Osteoblast (primary cell): ENCODE data around the gene GABRB1. TPM values are rescaled to one million over a fixed set of nuclear protein-coding genes. Genes with fewer than 3 reads are reported as not detected.

Source experiments
- DNase-seq: peaks from one replicate; pipeline ENCODE4 v3.0.0; 2011; ENCODE audit warnings: low spot score, mixed read lengths; ENCODE audit not compliant: insufficient read length; ENCODE audit errors: missing footprints
- H2AFZ ChIP-seq: 2 replicates; pipeline ENCODE4 v1.6.0; 2011; ENCODE audit warnings: mild to moderate bottlenecking, low read length
- H3K27ac ChIP-seq: 2 replicates; pipeline ENCODE4 v1.5.1; 2011; ENCODE audit warnings: mild to moderate bottlenecking, low read depth, low read length, moderate library complexity
- H3K27me3 ChIP-seq: 2 replicates; pipeline ENCODE4 v1.6.0; 2012; ENCODE audit warnings: mild to moderate bottlenecking, control low read depth, inconsistent platforms, low read length, moderate library complexity; ENCODE audit not compliant: insufficient read depth
- H3K36me3 ChIP-seq: 2 replicates; pipeline ENCODE4 v1.5.1; 2011; ENCODE audit warnings: mild to moderate bottlenecking, low read length, control low read depth, moderate library complexity; ENCODE audit not compliant: insufficient read depth
- H3K4me1 ChIP-seq: 2 replicates; pipeline ENCODE4 v1.5.1; 2011; ENCODE audit warnings: mild to moderate bottlenecking, low read length, control low read depth, moderate library complexity; ENCODE audit not compliant: insufficient read depth
- H3K4me2 ChIP-seq: 2 replicates; pipeline ENCODE4 v1.6.0; 2011; ENCODE audit warnings: mild to moderate bottlenecking, low read length; ENCODE audit not compliant: insufficient read depth
- H3K4me3 ChIP-seq: fragments of 200-600 bp; sonication (generic); 3 replicates; pipeline ENCODE4 v1.5.1; 2012; ENCODE audit warnings: mild to moderate bottlenecking, low read length, inconsistent platforms; ENCODE audit not compliant: insufficient read depth
- H3K79me2 ChIP-seq: 2 replicates; pipeline ENCODE4 v1.6.0; 2012; ENCODE audit warnings: mild to moderate bottlenecking, low read length, control low read depth, inconsistent platforms; ENCODE audit not compliant: insufficient read depth
- H3K9me3 ChIP-seq: 2 replicates; pipeline ENCODE4 v1.5.1; 2011; ENCODE audit warnings: low read depth, low read length, control low read depth
- H4K20me1 ChIP-seq: 2 replicates; pipeline ENCODE4 v1.6.0; 2012; ENCODE audit warnings: mild to moderate bottlenecking, low read length, control low read depth; ENCODE audit not compliant: insufficient read depth
- total RNA-seq: library from RNA; depleted of rRNA; stranded (reverse); fragments of >200 nt; gene quantifications from 2 replicates; pipeline ENCODE4 v1.2.3, GENCODE V29; 2012
- TF ChIP-seq, protein P1 (sequence below): IDR thresholded peaks from 2 replicates; pipeline ENCODE4 v1.5.1; 2011; ENCODE audit warnings: mild to moderate bottlenecking, low read depth, low read length, moderate library complexity; ENCODE audit errors: extremely low read depth

Gene GABRB1
- total RNA-seq, 1 donor: not detected

DNA sequence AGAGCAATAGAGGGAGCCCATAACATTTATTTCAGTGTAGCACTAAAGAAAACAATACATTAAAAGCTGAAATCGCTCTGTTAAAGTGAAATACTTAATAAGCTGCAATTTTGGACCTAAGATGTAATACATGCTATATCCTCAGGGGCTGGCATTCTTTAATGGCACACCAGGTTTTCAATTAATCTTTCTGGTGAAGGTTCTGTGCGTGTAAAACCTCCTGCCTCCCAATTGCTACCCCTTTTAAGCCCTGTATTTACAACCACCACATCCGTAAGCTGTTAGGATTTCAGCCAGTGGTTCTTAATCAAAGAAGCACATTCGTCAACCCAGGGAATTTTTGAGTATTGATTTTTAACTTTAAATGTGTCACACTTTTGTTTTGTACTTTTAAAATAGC is 439.7 kb downstream of the GABRB1 start:
- no peak overlapping the region for H3K4me2 ChIP-seq
- no peaks in the 10 kb centered on the region for H3K27me3 ChIP-seq
- no peak overlapping the region for H2AFZ ChIP-seq
- H3K9me3 ChIP-seq: no peaks in the 10 kb centered on the region
- H3K79me2 ChIP-seq: no peaks in the 10 kb centered on the region
- H3K27ac ChIP-seq: no peak overlapping the region
- no peak for DNase-seq
- H3K36me3 ChIP-seq: no peaks in the 10 kb centered on the region
- TF ChIP-seq, protein P1, sequence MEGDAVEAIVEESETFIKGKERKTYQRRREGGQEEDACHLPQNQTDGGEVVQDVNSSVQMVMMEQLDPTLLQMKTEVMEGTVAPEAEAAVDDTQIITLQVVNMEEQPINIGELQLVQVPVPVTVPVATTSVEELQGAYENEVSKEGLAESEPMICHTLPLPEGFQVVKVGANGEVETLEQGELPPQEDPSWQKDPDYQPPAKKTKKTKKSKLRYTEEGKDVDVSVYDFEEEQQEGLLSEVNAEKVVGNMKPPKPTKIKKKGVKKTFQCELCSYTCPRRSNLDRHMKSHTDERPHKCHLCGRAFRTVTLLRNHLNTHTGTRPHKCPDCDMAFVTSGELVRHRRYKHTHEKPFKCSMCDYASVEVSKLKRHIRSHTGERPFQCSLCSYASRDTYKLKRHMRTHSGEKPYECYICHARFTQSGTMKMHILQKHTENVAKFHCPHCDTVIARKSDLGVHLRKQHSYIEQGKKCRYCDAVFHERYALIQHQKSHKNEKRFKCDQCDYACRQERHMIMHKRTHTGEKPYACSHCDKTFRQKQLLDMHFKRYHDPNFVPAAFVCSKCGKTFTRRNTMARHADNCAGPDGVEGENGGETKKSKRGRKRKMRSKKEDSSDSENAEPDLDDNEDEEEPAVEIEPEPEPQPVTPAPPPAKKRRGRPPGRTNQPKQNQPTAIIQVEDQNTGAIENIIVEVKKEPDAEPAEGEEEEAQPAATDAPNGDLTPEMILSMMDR: no peak
- peaks cover 22% of the 10 kb centered on the region for H3K4me1 ChIP-seq
- H3K4me3 ChIP-seq: no peak overlapping the region
- no peaks in the 10 kb centered on the region for H4K20me1 ChIP-seq

DNA sequence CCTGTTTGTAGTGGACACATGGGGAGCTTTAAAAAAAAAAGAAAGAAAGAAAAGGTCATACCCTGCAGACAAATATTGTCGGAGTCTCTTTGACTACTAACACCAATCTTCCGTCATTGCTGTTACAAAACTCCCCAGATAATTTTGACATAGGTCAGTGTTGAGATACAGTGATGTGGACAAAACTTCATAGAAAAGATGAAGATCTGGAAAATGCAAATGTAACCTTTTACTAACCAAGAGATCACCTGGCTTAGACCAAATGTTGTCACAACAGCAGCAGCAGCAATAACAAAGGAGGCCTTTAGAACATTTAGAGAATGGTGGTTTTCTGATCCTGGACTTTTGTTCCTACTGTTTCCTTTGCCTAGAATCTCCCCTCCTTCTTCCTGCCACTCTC is 440.2 kb downstream of the GABRB1 start:
- TF ChIP-seq, protein P1: no peak
- no peak overlapping the region for H2AFZ ChIP-seq
- no peak overlapping the region for H3K27ac ChIP-seq

GRCh38 chr4:47473141-47473750 is 441.9 kb downstream of the GABRB1 start:
- Histone ChIP-seq H3K4me2 (no peak overlapping the region), H3K4me3 (no peak overlapping the region), H3K27ac (no peak overlapping the region), H3K27me3 (no peaks in the 10 kb centered on the region), H3K4me1 (peaks cover 22% of the 10 kb centered on the region), H3K79me2 (no peaks in the 10 kb centered on the region), H3K36me3 (no peaks in the 10 kb centered on the region), H3K9me3 (no peaks in the 10 kb centered on the region), H4K20me1 (no peaks in the 10 kb centered on the region), H2AFZ (no peak overlapping the region)
- TF ChIP-seq, protein P1: no peak
- DNase-seq: no peak

More for the DNA sequence above, 440.2 kb downstream of the GABRB1 start:
- Histone ChIP-seq H3K4me2 (no peak overlapping the region), H3K27me3 (no peaks in the 10 kb centered on the region), H3K4me1 (peaks cover 22% of the 10 kb centered on the region), H3K9me3 (no peaks in the 10 kb centered on the region), H4K20me1 (no peaks in the 10 kb centered on the region), H3K79me2 (no peaks in the 10 kb centered on the region), H3K36me3 (no peaks in the 10 kb centered on the region), H3K4me3 (no peak overlapping the region)
- no peak for DNase-seq

- H3K79me2 ChIP-seq: no peaks in the 10 kb centered on the region
- H3K4me2 ChIP-seq: no peak overlapping the region
- peaks cover 9% of the 10 kb centered on the region for H3K4me1 ChIP-seq
- no peak overlapping the region for H3K27ac ChIP-seq
- no peak for DNase-seq
- H3K9me3 ChIP-seq: no peaks in the 10 kb centered on the region
- H3K27me3 ChIP-seq: no peaks in the 10 kb centered on the region
- H2AFZ ChIP-seq: no peak overlapping the region
- TF ChIP-seq, protein P1: no peak
- no peak overlapping the region for H3K4me3 ChIP-seq
- no peaks in the 10 kb centered on the region for H4K20me1 ChIP-seq
- no peaks in the 10 kb centered on the region for H3K36me3 ChIP-seq
Measured at GRCh38 chr4:47474799-47475198, 443.4 kb downstream of the GABRB1 start.
